Omental fat pad (tissue), 4 donors: ENCODE measurements around the gene PTEN. TPM values are rescaled to one million over a fixed set of nuclear protein-coding genes. Genes with fewer than 3 reads are reported as not detected.

Experiments used
- ATAC-seq: fragments of 150-250 bp; one replicate; pipeline ENCODE4 v1.9.1; 2016; ENCODE audit warnings: mild to moderate bottlenecking, moderate library complexity; ENCODE audit not compliant: low FRiP score
- DNase-seq: peaks from one replicate; pipeline ENCODE4 v3.0.0-alpha.2; 2019; ENCODE audit warnings: low spot score
- total RNA-seq, 4 donors: library from RNA; depleted of rRNA; stranded (reverse); fragments of >200 nt; gene quantifications; one replicate each; pipeline ENCODE4 v1.1.0, GENCODE V29; 2016
- TF ChIP-seq, protein P1 (sequence below), 3 donors: fragments of 450-650 bp; IDR thresholded peaks; one replicate each; pipeline ENCODE4 v1.5.1; 2016 to 2017; ENCODE audit warnings: antibody characterized with exemption in 3 of 3, mild to moderate bottlenecking in 3 of 3, moderate library complexity in 2 of 3

Gene PTEN
- total RNA-seq: 100 to 1,000 TPM; 167 to 352 (median 285) TPM

DNA sequence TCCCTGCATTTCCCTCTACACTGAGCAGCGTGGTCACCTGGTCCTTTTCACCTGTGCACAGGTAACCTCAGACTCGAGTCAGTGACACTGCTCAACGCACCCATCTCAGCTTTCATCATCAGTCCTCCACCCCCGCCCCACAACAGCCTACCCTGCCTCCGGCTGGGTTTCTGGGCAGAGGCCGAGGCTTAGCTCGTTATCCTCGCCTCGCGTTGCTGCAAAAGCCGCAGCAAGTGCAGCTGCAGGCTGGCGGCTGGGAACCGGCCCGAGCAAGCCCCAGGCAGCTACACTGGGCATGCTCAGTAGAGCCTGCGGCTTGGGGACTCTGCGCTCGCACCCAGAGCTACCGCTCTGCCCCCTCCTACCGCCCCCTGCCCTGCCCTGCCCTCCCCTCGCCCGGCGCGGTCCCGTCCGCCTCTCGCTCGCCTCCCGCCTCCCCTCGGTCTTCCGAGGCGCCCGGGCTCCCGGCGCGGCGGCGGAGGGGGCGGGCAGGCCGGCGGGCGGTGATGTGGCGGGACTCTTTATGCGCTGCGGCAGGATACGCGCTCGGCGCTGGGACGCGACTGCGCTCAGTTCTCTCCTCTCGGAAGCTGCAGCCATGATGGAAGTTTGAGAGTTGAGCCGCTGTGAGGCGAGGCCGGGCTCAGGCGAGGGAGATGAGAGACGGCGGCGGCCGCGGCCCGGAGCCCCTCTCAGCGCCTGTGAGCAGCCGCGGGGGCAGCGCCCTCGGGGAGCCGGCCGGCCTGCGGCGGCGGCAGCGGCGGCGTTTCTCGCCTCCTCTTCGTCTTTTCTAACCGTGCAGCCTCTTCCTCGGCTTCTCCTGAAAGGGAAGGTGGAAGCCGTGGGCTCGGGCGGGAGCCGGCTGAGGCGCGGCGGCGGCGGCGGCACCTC is at the start of gene PTEN, which contains the start of gene KLLN:
PTEN (plus strand) TSS at position 573 of the 891 bp plus-strand sequence. CDS start 845 bp downstream, outside the sequence.
KLLN (minus strand) TSS at position 481 of the 891 bp plus-strand sequence. CDS start 1,046 bp downstream, outside the sequence.
- TF ChIP-seq, protein P1, sequence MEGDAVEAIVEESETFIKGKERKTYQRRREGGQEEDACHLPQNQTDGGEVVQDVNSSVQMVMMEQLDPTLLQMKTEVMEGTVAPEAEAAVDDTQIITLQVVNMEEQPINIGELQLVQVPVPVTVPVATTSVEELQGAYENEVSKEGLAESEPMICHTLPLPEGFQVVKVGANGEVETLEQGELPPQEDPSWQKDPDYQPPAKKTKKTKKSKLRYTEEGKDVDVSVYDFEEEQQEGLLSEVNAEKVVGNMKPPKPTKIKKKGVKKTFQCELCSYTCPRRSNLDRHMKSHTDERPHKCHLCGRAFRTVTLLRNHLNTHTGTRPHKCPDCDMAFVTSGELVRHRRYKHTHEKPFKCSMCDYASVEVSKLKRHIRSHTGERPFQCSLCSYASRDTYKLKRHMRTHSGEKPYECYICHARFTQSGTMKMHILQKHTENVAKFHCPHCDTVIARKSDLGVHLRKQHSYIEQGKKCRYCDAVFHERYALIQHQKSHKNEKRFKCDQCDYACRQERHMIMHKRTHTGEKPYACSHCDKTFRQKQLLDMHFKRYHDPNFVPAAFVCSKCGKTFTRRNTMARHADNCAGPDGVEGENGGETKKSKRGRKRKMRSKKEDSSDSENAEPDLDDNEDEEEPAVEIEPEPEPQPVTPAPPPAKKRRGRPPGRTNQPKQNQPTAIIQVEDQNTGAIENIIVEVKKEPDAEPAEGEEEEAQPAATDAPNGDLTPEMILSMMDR (IDR thresholded peaks at IDR 0.05): no peak
- DNase-seq (peak; percentile 48), ATAC-seq (peak; percentile 77)

DNA sequence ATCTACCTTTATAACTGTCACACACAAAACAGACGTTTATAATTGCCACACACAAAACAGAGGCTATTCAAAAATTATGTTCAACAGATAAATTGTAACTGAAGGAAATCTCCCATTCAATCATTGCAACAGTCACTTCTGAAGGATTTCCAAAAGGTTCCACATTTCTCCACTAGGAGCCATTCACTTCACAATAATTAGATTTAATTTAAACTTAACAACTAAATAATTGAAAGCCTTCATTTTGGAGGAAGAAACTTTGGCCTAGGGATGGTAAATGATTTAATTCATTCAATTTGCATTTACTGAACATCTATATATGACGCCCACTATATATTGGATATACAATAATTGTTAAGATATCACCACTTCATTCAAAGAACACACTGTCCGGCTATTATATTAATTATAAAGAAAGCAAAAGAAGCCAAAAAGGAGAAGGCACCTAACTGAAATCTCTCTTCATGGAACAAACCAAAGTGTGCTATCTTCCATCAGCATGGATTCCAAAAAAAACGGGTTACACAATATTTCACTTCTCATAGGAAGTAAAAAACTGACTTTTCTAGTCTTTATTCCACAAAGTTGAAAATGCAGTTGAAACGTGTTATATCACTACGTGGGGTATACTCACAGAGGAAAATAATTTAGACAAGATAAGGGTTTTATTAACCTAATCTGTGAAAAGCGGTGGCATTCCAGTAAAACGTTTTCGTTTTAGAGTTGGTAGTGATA is 47.1 kb upstream of the PTEN start:
- ATAC-seq (no peak), DNase-seq (no peak)
- TF ChIP-seq, protein P1 (IDR thresholded peaks at IDR 0.05): no peak

DNA sequence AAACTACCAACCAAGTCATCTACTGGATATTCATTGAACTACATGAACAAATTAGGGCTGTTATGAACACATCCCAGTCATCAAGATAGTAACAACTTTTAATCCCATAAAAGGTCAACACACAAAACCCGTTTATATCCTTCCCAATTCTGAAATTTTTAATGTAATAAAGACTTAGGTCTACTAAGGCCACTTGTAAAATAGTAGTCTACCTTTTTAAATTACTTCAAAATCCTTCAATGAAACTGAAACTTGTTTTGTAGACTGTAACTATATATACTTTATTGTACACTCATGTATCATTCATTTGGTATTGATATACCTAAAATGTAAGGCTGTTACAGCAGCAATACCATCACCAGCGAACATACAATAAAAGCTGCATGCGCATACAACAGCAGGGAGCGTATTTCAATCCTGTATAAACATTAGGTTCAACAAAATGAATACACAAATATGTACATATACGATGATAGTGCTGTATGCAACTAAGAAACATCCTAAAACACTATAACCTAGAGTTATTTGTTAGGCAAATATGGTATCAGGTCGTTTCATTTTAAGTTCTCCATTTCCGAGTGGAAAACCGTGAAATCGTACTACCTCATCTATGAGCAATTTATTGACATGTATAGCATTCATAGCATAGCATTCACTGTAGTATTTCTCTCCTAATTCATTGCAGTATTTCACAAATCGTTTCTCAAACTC is 46.4 kb upstream of the PTEN start:
- ATAC-seq (no peak), DNase-seq (no peak)
- TF ChIP-seq, protein P1 (IDR thresholded peaks at IDR 0.05): no peak

DNA sequence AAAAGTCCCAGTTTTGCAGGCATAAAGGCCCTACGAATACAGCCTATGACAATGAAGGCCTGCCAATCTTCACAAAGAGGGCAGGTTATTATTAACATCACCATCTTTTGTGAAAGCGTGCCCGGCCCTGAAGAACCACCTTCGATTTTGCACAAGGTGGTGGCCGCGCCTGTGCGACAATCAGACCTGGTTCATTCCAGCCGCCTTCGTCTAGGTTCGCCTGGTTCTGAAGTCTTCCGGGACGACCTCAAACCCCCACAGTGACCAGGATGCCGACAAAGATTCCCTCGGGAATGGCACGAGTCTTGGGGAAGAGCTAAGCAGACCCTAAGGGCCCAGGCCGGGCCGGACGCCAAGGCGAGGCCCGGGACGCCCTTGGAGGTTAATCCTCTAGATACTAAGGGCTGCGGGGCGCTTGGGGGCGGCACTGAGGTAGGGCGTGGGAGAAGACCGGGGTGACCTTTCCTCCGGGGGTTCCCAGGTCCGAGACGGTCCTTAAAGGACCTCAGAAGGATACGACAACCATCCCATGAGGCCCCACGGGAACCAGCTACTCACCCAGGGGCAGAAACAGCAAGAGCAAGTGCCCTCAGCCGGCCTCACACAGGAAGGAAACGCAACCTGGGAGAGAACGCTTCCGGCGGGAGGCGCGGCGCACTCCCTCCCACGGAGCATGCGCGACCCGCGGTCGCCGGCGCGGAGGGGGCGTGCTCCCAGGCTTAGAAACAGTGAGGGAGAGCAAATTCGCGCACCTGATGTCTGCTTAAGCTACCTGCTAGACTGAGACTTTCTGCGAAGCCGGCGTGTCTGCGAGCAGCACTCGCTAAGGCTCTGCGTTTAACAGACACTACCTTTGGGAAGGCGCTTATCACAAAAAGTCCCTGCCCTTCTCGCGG is 45.6 kb upstream of the PTEN start, which contains the start of gene ATAD1:
ATAD1 (minus strand) TSS at position 618 of the 896 bp plus-strand sequence. CDS start 3,627 bp downstream, outside the sequence.
- DNase-seq (peak; percentile 45), ATAC-seq (peak; percentile 96)
- TF ChIP-seq, protein P1 (IDR thresholded peaks at IDR 0.05): no peak

DNA sequence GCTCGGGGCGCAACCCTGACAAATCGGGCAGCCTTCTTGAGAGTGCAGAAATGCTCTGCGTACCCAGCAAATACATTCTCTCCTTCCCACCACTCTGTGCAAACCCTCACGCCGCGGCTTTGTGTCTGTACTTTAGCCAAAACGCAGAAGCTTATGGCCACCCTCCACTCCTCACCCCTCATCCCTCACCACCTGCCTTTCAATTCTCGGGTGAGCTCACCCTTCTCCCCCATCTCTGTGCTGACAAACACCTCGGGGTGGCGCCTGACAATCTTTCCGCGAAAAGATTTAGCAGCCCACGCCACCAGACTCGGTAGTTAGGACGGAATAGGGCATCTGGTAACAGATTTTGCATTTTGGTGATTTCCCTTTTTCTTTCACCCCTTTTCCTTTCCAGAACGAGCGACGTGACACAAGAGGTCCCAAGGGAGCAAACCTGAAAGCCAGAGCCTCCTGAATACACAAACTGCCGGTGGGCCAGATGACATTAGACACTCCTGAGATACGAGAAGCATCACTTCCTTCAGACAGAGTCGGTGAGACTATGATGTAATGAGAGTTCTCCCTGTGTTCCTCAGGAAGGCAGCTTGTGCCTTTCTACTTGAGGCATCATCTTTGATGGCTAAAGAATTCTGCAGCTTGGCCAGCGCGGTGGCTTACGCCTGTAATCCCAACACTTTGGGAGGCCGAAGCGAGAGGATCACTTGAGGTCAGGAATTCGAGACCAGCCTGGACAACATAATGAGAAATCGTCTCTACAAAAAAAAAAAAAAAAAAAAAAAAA is 44.7 kb upstream of the PTEN start:
- ATAC-seq (peak; percentile 67), DNase-seq (no peak)
- TF ChIP-seq, protein P1 (IDR thresholded peaks at IDR 0.05): no peak
